ENCODE data around the gene ADAMTS19. TPM values are rescaled to one million over a fixed set of nuclear protein-coding genes. Genes with fewer than 3 reads are reported as not detected.
A peak's percentile ranks its signal among the peaks of the same experiment; 100 is the strongest.

Gene ADAMTS19
- total RNA-seq, 1 donor from 2014 or later, result not detected

- no peak for ATAC-seq
These were observed 231.1 kb downstream of the ADAMTS19 start for GRCh38 chr5:129691220-129691619.

- no peak for ATAC-seq
These were observed 236.5 kb downstream of the ADAMTS19 start for GRCh38 chr5:129696636-129697035.

GRCh38 chr5:129698661-129699060, 238.6 kb downstream of the ADAMTS19 start:
- no peak for ATAC-seq

- no peak for ATAC-seq
These were observed 256.1 kb downstream of the ADAMTS19 start for GRCh38 chr5:129716235-129716634.

- no peak for ATAC-seq
These were observed 256.6 kb downstream of the ADAMTS19 start for GRCh38 chr5:129716651-129717050.

GRCh38 chr5:129717751-129718310, 257.7 kb downstream of the ADAMTS19 start:
- ATAC-seq, result no peak

GRCh38 chr5:129718471-129719090, 258.5 kb downstream of the ADAMTS19 start:
- ATAC-seq, result no peak

- ATAC-seq, result no peak
These were observed 264.1 kb downstream of the ADAMTS19 start for GRCh38 chr5:129724222-129724621.

- no peak for ATAC-seq
These were observed 264.5 kb downstream of the ADAMTS19 start for GRCh38 chr5:129724647-129725046.

GRCh38 chr5:129739773-129740172, 279.7 kb downstream of the ADAMTS19 start:
- ATAC-seq, result no peak

- ATAC-seq, result no peak
These were observed 283.6 kb downstream of the ADAMTS19 start for GRCh38 chr5:129743541-129744187.

GRCh38 chr5:129745997-129746396, 285.9 kb downstream of the ADAMTS19 start:
- no peak for ATAC-seq

- ATAC-seq, result no peak
These were observed 286.8 kb downstream of the ADAMTS19 start for GRCh38 chr5:129746876-129747275.

GRCh38 chr5:129747572-129748407, 287.7 kb downstream of the ADAMTS19 start, which contains the start of gene MINAR2:
TSS of gene MINAR2 (plus strand) at chr5:129748094. CDS start at chr5:129748191, 97 bp downstream.
- ATAC-seq, result no peak

- no peak for ATAC-seq
These were observed 289.1 kb downstream of the ADAMTS19 start for GRCh38 chr5:129748913-129749880.

GRCh38 chr5:129760636-129761325, 300.7 kb downstream of the ADAMTS19 start:
- ATAC-seq, result no peak

GRCh38 chr5:129763651-129764050, 303.6 kb downstream of the ADAMTS19 start:
- no peak for ATAC-seq

- no peak for ATAC-seq
These were observed 306.7 kb downstream of the ADAMTS19 start for GRCh38 chr5:129766798-129767197.

GRCh38 chr5:129767927-129768380, 307.9 kb downstream of the ADAMTS19 start:
- peak; percentile 93 for ATAC-seq

GRCh38 chr5:129768735-129769134, 308.6 kb downstream of the ADAMTS19 start:
- no peak for ATAC-seq

Measured in esophagus mucosa (tissue), 1 donor.